HepG2 (cell line): ENCODE data around the gene XRCC5.

Experiments used
- ATF2 ChIP-seq: sonication (generic); formaldehyde crosslinking; IDR thresholded peaks from 2 replicates; pipeline ENCODE4 v1.4.0; 2020; ENCODE audit warnings: missing genetic modification reagents
- CTCF ChIP-seq: sonication (generic); formaldehyde crosslinking; IDR thresholded peaks from 2 replicates; pipeline ENCODE4 v1.5.0; 2020; ENCODE audit warnings: mild to moderate bottlenecking, missing genetic modification reagents, moderate library complexity
- DPF2 ChIP-seq: sonication (generic); formaldehyde crosslinking; IDR thresholded peaks from 2 replicates; pipeline ENCODE4 v1.4.0; 2020; ENCODE audit warnings: mild to moderate bottlenecking, low read depth, missing genetic modification reagents, borderline replicate concordance
- FOXC1 ChIP-seq: sonication (generic); formaldehyde crosslinking; IDR thresholded peaks from 2 replicates; pipeline ENCODE4 v1.8.0; 2022; ENCODE audit warnings: mild to moderate bottlenecking, missing genetic modification reagents, borderline replicate concordance
- FOXK1 ChIP-seq: sonication (generic); formaldehyde crosslinking; IDR thresholded peaks from 2 replicates; pipeline ENCODE4 v1.4.0; 2020; ENCODE audit warnings: low read depth, missing genetic modification reagents, borderline replicate concordance
- HMGXB3 ChIP-seq: sonication (generic); formaldehyde crosslinking; IDR thresholded peaks from 2 replicates; pipeline ENCODE4 v1.4.0; 2020; ENCODE audit warnings: missing genetic modification reagents, borderline replicate concordance
- PHF21A ChIP-seq: sonication (generic); formaldehyde crosslinking; IDR thresholded peaks from 2 replicates; pipeline ENCODE4 v1.5.0; 2020; ENCODE audit warnings: mild to moderate bottlenecking, missing genetic modification reagents
- PHF8 ChIP-seq: sonication (generic); formaldehyde crosslinking; IDR thresholded peaks from 2 replicates; pipeline ENCODE4 v1.5.0; 2020; ENCODE audit warnings: missing genetic modification reagents
- POLR2A ChIP-seq, 2 experiments: IDR thresholded peaks; 2 replicates each; pipeline ENCODE4 v1.6.1; 2011; ENCODE audit warnings: low read depth in 2 of 2, low read length in 2 of 2, mild to moderate bottlenecking in 1 of 2, moderate library complexity in 1 of 2; ENCODE audit not compliant: insufficient read depth in 1 of 2
- SRSF9 ChIP-seq: fragments of 200-400 bp; formaldehyde crosslinking; IDR thresholded peaks from 2 replicates; pipeline ENCODE4 v1.6.1; 2018; ENCODE audit warnings: borderline replicate concordance, mild to moderate bottlenecking, low read depth, low read length; ENCODE audit not compliant: insufficient read depth, poor library complexity, severe bottlenecking
- TBX3 ChIP-seq: fragments of 450-650 bp; IDR thresholded peaks from 2 replicates; pipeline ENCODE4 v1.6.1; 2017; ENCODE audit warnings: antibody characterized with exemption, mild to moderate bottlenecking, inconsistent platforms, borderline replicate concordance
- ZC3H4 ChIP-seq: sonication (generic); formaldehyde crosslinking; IDR thresholded peaks from 2 replicates; pipeline ENCODE4 v1.4.0; 2020; ENCODE audit warnings: missing genetic modification reagents, borderline replicate concordance
- ZNF552 ChIP-seq: sonication (generic); formaldehyde crosslinking; IDR thresholded peaks from 2 replicates; pipeline ENCODE4 v1.9.0; 2022; ENCODE audit warnings: missing genetic modification reagents, mild to moderate bottlenecking, borderline replicate concordance
- ZNF777 ChIP-seq: sonication (generic); formaldehyde crosslinking; IDR thresholded peaks from 2 replicates; pipeline ENCODE4 v1.4.0; 2020; ENCODE audit warnings: missing genetic modification reagents

DNA sequence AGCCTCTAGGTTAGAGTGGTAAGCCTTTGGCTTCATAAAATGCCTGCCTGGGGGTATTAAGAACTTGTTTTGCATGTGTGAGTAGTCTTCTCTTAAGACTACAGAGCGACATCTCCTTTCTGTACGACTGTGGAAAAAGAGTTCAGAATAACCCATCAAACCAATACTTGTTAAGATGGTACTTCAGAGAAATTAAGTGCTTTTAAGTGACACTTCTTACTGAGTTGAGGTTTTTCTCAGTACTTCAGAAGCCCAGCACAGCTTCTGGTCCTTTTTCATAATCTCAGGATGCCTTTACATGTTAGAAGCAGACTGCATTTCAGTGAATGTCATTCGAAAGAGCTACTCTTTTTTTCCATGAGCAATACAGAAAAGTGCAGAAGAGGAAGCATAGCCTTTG is 10.8 kb downstream of the XRCC5 start:
- TF ChIP-seq PHF8 (CRISPR knock-in tag), result no peak
- no peak for TF ChIP-seq ZNF552 (CRISPR knock-in tag)
- TF ChIP-seq ATF2 (CRISPR knock-in tag), result no peak
- TF ChIP-seq POLR2A (IDR thresholded peaks at IDR 0.05; ENCODE audit: insufficient read depth in 1 of 2, low read depth in 2 of 2, low read length in 2 of 2), result no peak
- TF ChIP-seq DPF2 (CRISPR knock-in tag), result no peak
- no peak for TF ChIP-seq TBX3
- no peak for TF ChIP-seq FOXC1
- TF ChIP-seq PHF21A (CRISPR knock-in tag), result no peak
- TF ChIP-seq HMGXB3 (CRISPR knock-in tag), result no peak
- no peak for TF ChIP-seq SRSF9
- no peak for TF ChIP-seq CTCF (CRISPR knock-in tag)
- no peak for TF ChIP-seq ZC3H4
- TF ChIP-seq ZNF777 (CRISPR knock-in tag), result no peak
- TF ChIP-seq FOXK1 (CRISPR knock-in tag), result no peak
